Gastrocnemius medialis (tissue), 4 donors: Measurements from ENCODE around the gene SCUBE3. TPM values are rescaled to one million over a fixed set of nuclear protein-coding genes. Genes with fewer than 3 reads are reported as not detected.

Experiments
- ATAC-seq, 2 donors: fragments of 150-250 bp; one replicate each; pipeline ENCODE4 v1.9.1; 2016
- DNase-seq, 2 donors: peaks; one replicate each; pipeline ENCODE4 v3.0.0-alpha.2; 2019
- H3K27ac ChIP-seq, 4 donors: fragments of 200-600 bp; sonication (generic); 1 replicate in 1 of 4; 2 replicates in 3 of 4; pipeline ENCODE4 v1.5.1; 2016 to 2018; ENCODE audit warnings: mild to moderate bottlenecking in 2 of 4, moderate library complexity in 1 of 4
- H3K27me3 ChIP-seq, 3 donors: fragments of 200-600 bp; sonication (generic) in 2 of 3; 1 replicate in 1 of 3; 2 replicates in 2 of 3; pipeline versions ENCODE4 v1.5.1 to v1.6.0; 2016 to 2019; ENCODE audit warnings: mild to moderate bottlenecking in 1 of 3, moderate library complexity in 1 of 3
- H3K36me3 ChIP-seq, 2 donors: fragments of 200-600 bp; sonication (generic) in 1 of 2; one replicate each; pipeline ENCODE4 v1.5.1; 2017 to 2018
- H3K4me1 ChIP-seq, 2 donors: fragments of 200-600 bp; sonication (generic) in 1 of 2; one replicate each; pipeline ENCODE4 v1.5.1; 2016 to 2017; ENCODE audit warnings: mild to moderate bottlenecking in 2 of 2
- H3K4me3 ChIP-seq, 4 donors: fragments of 200-600 bp; sonication (generic) in 3 of 4; 1 replicate in 1 of 4; 2 replicates in 3 of 4; pipeline ENCODE4 v1.5.1; 2016 to 2019; ENCODE audit warnings: mild to moderate bottlenecking in 2 of 4
- H3K9me3 ChIP-seq, 3 donors: fragments of 200-600 bp; sonication (generic) in 2 of 3; 1 replicate in 1 of 3; 2 replicates in 2 of 3; pipeline ENCODE4 v1.5.1; 2016 to 2019
- CTCF ChIP-seq, 5 experiments: fragments of 450-650 bp in 3 of 5; fragments of 200-600 bp in 2 of 5; sonication (generic) in 2 of 5; IDR thresholded peaks in 4 of 5; conservative IDR thresholded peaks in 1 of 5; 1 replicate in 4 of 5; 2 replicates in 1 of 5; pipeline ENCODE4 v1.5.1; 2016 to 2019; ENCODE audit warnings: antibody characterized with exemption in 5 of 5, mild to moderate bottlenecking in 3 of 5, moderate library complexity in 3 of 5
- POLR2A ChIP-seq, 2 donors: fragments of 450-650 bp; IDR thresholded peaks; one replicate each; pipeline ENCODE4 v1.6.1; 2017; ENCODE audit warnings: antibody characterized with exemption in 2 of 2, mild to moderate bottlenecking in 2 of 2, moderate library complexity in 2 of 2
- in situ Hi-C, 4 donors: fragments of 200-750 bp; cut with MboI; loops; one replicate each; pipeline versions ENCODE4 v1.15.0 to v1.8.0; 2017; ENCODE audit warnings: low sequenced_read_pairs in 4 of 4
- intact Hi-C: fragments of 100-400 bp; cut with DNase I; formaldehyde crosslinking; loops from one replicate; pipeline ENCODE4 v1.15.1; 2023; ENCODE audit warnings: low total_unique reads
- total RNA-seq, 4 donors: library from RNA; depleted of rRNA; stranded (reverse); fragments of >200 nt; gene quantifications; one replicate each; pipeline versions ENCODE4 v1.1.0 to v1.2.3, GENCODE V29; 2016

SCUBE3 gene
- total RNA-seq, 4 donors from 2014 or later = 0.05 to 0.07 TPM; not detected in 2

GRCh38 chr6:35199866-35200265, 13.9 kb upstream of the SCUBE3 start:
- Histone ChIP-seq H3K4me3 (no peak overlapping the region), H3K36me3 (no peaks in the 10 kb centered on the region), H3K4me1 (no peaks in the 10 kb centered on the region), H3K9me3 (no peaks in the 10 kb centered on the region), H3K27ac (no peak overlapping the region), H3K27me3 (peaks cover 0 to 4% (median 0%) of the 10 kb centered on the region in 3 donors)
- TF ChIP-seq POLR2A (IDR thresholded peaks at IDR 0.05) (no peak), CTCF (IDR thresholded peaks at IDR 0.05 in 4 of 5, conservative IDR thresholded peaks at IDR 0.05 in 1 of 5) (no peak)
- DNase-seq = no peak
- ATAC-seq = no peak
- intact Hi-C loops (no loop called here), in situ Hi-C loops (loop anchor here in 1 of 4 donors (10.0 kb wide), 1 partner anchor 55 kb away; the partner anchor contains the start of gene TCP11)

- DNase-seq (no peak), ATAC-seq (no peak)
- no peak overlapping the region for H3K27ac ChIP-seq
- H3K4me1 ChIP-seq = no peaks in the 10 kb centered on the region
- H3K36me3 ChIP-seq = no peaks in the 10 kb centered on the region
- no peak for TF ChIP-seq CTCF (IDR thresholded peaks at IDR 0.05 in 4 of 5, conservative IDR thresholded peaks at IDR 0.05 in 1 of 5)
- TF ChIP-seq POLR2A (IDR thresholded peaks at IDR 0.05) = no peak
- intact Hi-C loops (no loop called here), in situ Hi-C loops (loop anchor here in 1 of 4 donors (10.0 kb wide), 1 partner anchor 57 kb away; the partner anchor contains the start of gene TCP11)
- no peaks in the 10 kb centered on the region for H3K9me3 ChIP-seq
- peaks cover 0 to 13% (median 12%) of the 10 kb centered on the region in 3 donors for H3K27me3 ChIP-seq
- H3K4me3 ChIP-seq = no peak overlapping the region
These were observed 11.7 kb upstream of the SCUBE3 start for GRCh38 chr6:35202066-35202546.

GRCh38 chr6:35203152-35203670, 10.5 kb upstream of the SCUBE3 start:
- ATAC-seq (no peak), DNase-seq (no peak)
- no peak overlapping the region for H3K4me3 ChIP-seq
- intact Hi-C loops = no loop called here
- TF ChIP-seq POLR2A (IDR thresholded peaks at IDR 0.05) = no peak
- no peak for TF ChIP-seq CTCF (IDR thresholded peaks at IDR 0.05 in 4 of 5, conservative IDR thresholded peaks at IDR 0.05 in 1 of 5)
- H3K36me3 ChIP-seq = no peaks in the 10 kb centered on the region
- H3K27me3 ChIP-seq = peaks cover 0 to 20% (median 13%) of the 10 kb centered on the region in 3 donors
- no peak overlapping the region for H3K27ac ChIP-seq
- in situ Hi-C loops = loop anchor here in 1 of 4 donors (10.0 kb wide), 1 partner anchor 58 kb away; the partner anchor contains the start of gene TCP11
- H3K4me1 ChIP-seq = no peaks in the 10 kb centered on the region
- H3K9me3 ChIP-seq = no peaks in the 10 kb centered on the region

- no peak overlapping the region for H3K4me3 ChIP-seq
- H3K4me1 ChIP-seq = no peaks in the 10 kb centered on the region
- ATAC-seq (no peak), DNase-seq (no peak)
- no peaks in the 10 kb centered on the region for H3K36me3 ChIP-seq
- intact Hi-C loops = no loop called here
- in situ Hi-C loops = loop anchor here in 1 of 4 donors (10.0 kb wide), 1 partner anchor 59 kb away; the partner anchor contains the start of gene TCP11
- H3K9me3 ChIP-seq = no peaks in the 10 kb centered on the region
- no peak for TF ChIP-seq POLR2A (IDR thresholded peaks at IDR 0.05)
- TF ChIP-seq CTCF (IDR thresholded peaks at IDR 0.05 in 4 of 5, conservative IDR thresholded peaks at IDR 0.05 in 1 of 5) = no peak
- H3K27ac ChIP-seq = no peak overlapping the region
- peaks cover 0 to 20% (median 13%) of the 10 kb centered on the region in 3 donors for H3K27me3 ChIP-seq
These were observed 10.1 kb upstream of the SCUBE3 start for GRCh38 chr6:35203680-35204079.
